CD4-positive, alpha-beta T cell treated with Interleukin-17A for 1 hour (primary cell): ENCODE measurements around the gene CCDC38.
A peak's percentile ranks its signal among the peaks of the same experiment; 100 is the strongest.
"Not testable (repeated sequence)": the region's sequence is repeated elsewhere in the genome, so short reads cannot be mapped to it uniquely, and the experiment has no call there.

ENCODE experiments used
- DNase-seq: peaks from one replicate; pipeline ENCODE4 v3.0.0-alpha.2; 2020

Gene CCDC38

DNA sequence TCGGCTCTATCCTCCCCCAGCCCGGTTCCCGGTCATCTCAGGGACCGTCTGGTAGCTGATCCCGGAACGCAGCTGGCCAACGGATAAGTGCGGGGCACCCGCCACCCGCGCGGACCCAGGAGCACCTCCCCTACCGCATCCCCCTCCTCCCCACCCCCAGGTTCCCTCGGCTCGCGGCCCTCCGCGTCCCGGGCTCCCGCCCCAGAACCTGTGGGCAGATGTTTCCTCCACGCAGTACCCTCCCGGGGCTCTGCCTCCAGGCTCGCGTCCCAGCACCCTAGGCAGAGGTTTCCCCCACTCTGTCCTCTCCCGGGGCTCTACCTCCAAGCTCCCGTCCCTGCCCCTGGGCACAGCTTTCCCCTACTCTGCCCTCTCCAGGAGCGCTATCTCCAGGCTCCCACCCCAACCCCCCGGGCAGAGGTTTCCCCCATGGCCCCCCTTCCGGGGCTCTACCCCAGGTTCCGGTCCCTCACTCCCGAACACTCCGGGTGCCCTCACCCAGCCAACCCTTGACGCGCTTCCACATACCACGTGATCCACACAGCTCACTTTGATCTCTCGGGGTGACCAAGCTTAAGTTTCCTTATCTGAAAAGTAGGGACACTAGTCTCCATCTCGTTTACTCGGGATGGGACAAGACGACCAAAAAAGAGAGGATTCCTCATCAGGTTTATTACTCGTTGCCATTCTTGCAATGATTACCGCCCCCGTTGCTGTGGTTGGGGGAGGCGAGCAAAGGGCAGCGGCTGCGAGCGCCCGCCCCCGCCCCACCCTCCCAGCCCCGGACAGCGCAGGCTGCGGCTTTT is at the start of gene CCDC38:
Gene CCDC38 (minus strand): TSS at position 91 of the 806 bp plus-strand sequence. CDS start 6,105 bp downstream, outside the sequence.
- peak; percentile 87 for DNase-seq

DNA sequence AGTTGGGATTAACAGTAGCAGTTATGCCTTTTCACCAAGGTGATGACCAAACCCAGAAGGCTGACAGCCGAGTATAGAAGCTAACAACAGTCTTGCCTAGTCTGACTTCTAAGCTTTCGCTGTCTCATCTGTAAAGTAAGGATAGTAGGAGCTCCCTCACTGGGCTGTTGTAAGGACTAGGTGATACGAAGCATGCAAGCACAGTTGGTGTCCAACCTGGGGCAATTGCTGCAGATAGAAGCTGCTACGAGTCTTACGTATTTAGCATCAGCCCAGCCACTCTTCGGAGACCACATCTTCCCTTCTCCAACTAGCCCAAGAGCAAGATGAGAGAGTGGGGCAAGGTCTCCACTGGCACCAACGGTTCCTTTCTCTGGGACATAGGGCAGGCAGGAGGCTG is 47.7 kb upstream of the CCDC38 start:
- DNase-seq = no peak

DNA sequence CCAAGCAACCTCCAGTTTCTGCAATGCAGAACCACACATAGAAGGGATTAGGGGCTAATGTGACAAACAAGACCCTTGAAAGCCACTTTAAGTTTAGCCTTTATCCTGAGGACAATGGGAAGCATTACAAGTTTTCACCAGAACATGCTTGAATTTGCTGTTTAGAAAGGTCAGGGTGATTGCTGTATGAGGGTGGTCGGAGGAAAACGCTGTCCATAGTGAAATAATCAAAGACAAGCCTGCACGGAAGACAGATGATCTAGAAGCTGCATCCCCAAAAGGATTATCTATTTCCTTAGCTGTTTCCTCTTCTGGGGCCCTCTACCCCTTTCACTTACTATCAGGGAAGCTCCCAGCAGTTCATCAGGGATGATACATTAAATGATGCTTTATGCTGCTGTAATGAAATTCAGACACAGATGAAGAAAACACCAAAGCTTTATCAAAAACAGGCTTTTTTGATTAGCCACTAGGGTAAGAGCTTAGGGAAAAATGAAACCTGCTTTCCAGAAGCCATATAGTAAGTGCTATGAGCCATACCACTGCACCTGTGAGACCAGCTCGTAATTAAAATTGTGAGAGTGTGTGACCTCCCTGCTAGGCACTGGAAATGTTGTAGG is 47.2 kb upstream of the CCDC38 start:
- no peak for DNase-seq

DNA sequence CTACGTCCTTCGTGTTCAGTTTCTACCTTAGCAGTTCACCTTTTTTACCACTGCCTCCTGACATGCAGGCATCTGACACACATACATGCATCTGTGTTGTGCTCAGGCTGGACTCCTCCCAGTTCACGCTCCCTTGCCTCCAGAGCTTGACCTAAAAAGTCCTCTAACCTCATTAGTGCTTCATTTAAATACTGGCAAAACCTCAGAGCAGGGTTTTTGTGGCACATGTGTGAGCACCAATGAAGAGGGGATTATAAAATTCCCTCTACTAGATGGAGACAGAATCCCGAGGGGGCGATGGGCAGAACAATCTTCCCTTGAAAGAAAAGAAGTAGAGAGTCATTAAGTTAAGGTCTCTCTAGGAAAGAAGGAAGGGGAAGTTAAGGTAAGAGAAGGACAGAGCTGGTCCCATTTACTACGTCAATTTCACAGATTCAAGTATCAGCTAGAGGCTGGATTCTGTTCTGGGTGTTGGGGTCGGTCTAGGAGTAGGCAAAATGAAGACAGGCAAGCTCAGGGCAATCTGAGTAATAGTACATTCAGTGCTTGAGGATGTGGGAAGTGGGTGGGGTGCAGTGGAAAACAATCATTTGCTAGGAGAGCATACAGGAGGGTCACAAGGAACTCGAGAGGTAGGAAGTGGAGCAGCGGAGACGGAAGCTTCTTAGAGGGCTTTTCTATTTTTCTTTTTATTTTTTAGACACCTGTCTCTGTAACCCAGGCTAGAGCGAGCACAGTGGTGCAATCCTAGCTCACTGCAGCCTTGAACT is 46.3 kb upstream of the CCDC38 start:
- no peak for DNase-seq

DNA sequence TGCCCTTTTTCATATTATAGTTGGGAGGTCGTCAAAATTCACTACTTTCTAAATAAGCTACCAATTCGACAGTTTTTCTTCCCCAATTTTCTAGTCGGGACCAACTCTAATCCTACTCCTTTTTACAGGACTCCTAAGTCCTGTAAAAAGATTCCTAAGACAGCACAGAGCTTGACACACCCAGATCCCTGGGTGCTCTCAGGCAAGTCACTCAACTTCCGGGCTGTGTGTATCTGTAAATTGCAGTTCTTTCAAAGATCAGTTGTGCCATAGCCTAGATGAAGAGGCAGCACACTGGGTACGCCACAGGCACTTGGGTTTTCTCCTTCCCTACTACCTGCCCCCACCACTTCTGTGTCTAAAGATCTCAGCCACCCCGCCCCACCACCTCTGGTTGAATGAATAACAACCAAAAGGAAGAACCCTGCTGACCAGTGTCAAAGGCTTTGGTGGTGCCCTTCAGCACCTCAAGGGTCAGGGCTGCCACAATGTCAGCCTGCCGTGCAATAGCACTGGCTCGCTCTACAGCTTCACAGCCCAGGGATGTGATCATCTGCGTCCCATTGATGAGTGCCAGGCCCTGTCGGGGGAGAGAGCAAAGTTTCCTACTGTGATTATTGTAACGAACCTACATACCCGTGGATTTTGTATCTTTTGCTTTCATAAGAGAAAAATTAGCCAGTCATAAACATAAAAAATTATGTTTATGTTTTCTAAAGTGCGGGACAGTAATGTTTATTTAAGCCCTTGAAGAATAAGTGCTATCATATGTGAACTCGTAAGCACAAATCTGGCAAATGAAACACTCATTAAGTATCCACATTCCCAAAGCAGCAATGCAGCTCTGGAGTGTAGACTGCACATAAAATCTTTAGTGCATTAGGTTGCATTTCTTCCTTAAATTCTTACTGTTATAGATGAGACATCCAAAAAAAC is 44.5 kb upstream of the CCDC38 start:
- DNase-seq = no peak

DNA sequence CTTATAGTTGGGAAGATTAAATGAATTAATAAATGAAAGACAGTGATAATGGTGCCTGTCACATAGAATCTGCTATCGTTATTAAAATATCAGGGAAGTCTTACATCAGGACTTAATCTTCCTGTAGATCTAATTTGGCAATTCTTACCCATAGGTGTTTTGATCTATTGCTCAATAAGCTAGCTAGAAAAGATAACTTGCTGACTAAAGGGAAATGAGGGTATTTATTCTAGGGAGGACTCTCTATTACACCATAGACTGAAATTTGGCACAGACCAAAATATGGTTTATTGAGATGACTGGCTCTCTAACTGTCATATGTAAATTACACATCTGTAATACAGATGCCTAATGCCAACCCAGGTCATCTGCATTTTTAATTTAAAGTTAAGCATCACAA is 42.3 kb upstream of the CCDC38 start:
- no peak for DNase-seq

DNA sequence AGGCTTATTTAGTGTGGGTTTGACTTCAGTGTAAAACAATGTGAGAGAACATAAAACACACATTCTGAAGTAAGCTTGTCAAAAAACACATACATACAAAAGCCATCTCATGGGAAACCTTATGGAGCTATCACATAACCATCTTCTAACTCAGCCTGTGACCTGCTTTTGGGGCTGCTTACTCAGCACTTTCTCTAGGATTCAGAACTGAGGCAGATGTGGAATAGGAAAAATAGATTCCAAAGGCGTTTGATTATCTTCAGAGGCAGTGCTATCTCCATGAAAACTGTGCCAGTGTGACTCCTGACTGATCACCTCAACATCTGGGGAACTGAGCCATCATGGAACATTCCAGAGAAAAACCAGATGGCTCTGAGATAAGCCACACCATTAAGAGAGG is 40.2 kb upstream of the CCDC38 start:
- no peak for DNase-seq

DNA sequence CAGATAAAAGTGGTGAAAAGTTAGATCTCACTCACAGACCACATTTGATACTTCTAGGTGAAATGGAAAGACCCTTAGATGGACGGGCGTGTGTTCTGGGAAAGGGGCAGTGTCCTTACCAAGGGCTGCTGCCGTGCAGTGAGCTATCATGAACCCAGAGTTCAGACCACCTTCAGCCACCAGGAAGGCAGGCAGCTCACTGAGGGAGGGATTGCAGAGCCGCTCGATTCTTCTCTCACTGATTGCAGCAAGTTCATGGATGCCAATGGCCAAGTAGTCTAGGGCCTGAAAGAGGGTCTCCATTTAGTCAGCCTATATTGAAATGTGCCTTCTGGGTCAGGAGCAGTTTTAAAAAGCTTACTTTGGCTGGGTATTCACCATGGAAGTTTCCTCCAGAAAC is 38.0 kb upstream of the CCDC38 start:
- DNase-seq = no peak

DNA sequence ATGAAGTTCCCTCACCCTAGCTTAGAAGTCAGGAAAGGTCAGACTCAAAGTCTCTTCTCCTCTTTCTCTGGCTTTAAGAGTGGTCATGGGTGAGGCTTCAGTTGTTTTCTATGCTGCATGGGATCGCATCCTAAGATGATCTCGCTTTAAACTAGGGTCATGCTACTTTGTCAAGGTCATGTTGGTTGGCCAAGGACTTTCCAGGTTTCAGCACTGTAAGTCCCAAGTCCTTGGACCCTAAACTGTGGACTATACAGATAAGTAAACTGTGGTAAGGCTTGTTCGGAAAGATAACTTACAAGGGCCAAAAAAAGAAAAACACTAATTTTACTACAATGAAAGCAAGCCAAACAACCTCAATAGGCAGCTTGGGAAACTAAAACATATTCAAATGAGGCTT is 36.4 kb upstream of the CCDC38 start:
- no peak for DNase-seq

DNA sequence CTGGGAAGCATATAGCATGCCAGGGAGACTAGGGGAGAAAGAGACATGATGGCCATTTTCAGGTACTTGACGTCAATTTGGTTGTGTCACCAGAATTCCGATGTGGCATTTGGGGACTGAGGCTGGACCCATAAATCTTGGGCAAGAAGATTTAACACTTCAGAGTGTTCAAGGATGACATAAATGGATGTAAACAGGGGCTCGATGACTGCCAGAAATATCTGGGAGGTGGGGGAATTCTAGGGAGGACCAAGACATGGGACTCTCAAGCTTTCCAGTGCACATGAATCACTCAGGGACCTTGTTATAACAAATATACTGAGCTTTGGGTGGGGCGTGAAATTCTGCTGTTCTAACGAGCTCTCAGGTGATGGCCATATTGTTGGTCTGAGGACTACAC is 35.9 kb upstream of the CCDC38 start:
- DNase-seq = no peak

DNA sequence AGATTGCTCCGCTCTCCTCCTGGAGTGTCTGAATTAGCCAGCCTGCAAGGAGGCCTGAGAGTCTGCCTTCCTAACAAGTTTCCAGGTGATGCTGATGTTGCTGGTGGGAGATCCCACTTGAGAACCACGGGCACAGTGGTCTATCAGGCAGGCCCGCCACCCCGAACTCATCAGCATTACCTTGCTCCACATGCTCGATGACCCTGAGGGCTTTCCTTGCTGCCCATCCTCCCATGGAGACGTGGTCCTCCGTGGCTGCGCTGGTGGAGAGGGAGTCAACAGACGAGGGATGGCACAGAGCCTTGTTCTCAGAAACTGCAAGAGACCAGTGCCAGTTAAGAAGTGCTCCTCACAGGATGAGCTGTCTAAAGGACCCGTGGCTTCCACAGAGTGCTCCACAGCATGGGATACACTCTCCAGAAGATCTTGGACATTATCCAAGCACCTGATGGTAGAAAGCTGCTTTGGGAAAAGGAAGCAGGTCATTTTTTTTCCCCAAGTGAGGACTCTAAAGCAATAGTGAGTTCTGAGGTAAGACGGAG is 35.4 kb upstream of the CCDC38 start:
- DNase-seq = no peak

DNA sequence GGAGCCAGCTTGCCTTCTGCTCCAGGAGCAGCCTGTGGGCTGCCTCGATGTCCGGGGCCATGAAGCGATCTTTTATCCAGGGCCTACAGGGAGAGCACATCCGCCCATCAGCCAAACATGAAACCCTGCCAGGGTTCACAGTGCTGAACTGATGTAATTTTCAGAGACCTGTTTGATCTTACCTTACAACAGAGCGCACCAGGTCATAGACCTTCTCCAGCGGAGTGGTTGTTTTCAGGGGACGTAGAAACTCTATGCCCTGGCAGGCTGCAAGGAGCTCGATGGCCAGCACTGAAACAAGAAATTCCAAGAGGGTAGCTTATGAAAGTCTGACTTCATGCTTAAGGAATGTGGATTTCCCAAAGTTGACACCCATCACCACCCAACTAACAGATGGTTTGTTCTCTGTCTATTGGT is 34.0 kb upstream of the CCDC38 start:
- no peak for DNase-seq

DNA sequence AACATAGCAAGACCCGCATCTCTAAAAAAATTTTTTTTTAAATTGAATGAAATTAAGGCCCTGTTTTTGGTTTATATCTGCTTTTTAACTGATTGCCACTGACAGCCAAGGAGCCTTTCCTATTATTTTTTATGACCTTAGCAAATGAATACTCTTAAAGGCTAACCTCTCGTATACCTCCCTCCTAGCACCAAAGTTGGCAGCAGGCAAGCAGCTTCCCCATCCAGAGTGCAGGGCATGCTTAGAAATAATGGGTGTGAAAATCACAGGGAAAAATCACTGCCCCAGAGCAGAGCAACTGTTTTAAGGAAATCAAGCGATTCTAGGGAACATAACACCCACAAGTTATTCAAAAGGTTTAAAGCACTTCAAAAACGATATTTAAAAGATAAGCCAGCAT is 33.1 kb upstream of the CCDC38 start:
- no peak for DNase-seq

DNA sequence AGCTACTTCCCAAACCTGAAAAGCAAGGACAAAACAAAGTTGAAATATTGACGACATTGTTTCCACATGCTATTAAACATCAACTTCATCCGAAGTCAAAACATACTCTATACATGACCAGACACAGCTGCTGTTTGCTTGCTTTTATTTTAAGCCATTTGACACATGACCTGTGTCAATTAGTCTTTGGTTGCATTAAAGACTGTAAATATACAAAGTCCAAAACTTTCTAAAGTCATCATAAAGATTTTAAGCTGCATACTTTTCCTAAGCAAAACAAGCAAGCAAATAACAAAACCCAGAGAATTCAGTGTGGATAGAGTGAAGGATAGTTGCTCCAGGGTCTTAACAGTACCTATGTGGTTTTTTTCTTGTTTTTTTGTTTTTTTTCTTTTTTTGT is 31.9 kb upstream of the CCDC38 start:
- DNase-seq = no peak

DNA sequence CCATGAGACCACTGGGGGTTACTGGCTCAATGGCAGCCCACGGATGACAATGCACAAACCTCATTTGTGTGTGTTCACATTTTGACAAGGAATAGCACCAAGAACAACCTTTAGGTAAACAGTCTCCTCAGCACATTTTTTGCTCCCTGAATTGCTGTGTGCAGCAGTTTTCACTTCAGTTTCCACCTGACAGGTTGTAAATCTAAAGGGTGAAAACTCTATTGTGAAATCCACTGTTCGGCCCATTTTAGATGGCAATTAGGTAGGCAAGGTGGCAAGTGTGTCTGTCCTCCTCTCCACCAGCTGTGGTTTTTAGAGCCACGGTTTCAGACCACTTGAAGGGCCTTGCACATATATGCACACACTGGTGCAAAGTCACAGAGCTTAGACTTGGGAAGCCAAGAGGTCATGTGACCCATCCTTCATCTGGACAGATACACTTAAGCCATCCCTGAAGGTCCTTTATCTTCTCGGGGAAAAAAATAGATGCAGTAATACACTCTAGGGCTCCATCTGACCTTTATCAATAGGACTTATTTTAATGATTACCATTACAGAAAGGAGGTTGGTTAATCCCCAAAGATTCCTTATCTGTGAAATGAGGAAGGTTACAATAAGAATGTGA is 30.5 kb upstream of the CCDC38 start:
- DNase-seq = no peak

DNA sequence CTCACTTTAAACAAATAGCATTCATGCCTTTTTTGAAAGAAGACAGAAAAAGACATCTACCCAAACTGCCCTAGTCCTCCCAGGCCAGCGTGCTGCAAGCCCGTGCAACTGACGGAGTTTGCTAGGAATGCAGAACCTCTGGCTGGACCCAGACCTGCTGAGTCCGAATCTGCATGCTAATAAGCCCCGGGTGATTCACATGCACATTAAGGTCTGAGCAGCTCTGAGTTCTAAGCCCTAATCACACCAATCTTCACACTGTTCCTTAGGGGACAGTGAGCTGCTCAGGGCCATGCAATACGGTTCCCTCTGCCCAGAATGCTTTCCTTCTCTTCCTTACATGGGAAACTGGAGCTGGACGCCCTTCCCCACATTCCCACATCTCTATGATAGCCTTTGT is 28.5 kb upstream of the CCDC38 start:
- no peak for DNase-seq

DNA sequence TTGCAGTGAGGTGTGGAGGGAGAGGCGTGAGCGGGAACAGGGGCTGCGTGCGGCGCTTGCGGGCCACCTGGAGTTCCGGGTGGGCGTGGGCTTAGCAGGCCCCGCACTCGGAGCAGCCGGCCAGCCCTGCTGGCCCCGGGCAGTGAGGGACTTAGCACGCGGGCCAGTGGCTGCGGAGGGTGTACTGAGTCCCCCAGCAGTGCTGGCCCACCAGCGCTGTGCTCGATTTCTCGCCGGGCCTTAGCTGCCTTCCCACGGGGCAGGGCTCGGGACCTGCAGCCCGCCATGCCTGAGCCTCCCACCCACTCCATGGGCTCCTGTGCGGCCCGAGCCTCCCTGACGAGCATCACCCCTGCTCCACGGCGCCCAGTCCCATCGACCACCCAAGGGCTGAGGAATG is 26.7 kb upstream of the CCDC38 start:
- not testable (repeated sequence) for DNase-seq

DNA sequence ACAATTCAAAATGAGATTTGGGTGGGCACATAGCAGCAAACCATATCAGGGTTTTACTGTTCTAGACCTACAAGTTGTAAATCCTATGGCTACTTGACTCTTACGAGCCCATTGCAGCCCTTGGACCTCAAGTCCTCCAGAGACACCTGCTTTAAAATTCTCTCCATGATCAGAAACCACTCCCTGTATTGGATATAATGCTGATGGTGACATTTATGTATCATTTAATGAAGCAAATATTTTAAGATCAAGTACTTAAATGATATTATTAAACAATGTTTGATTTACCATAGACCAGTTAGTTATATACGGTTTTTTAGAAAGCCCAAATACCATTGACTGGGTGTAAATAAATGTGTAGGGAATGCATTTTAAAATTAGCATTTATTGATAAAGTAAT is 24.9 kb upstream of the CCDC38 start:
- no peak for DNase-seq

DNA sequence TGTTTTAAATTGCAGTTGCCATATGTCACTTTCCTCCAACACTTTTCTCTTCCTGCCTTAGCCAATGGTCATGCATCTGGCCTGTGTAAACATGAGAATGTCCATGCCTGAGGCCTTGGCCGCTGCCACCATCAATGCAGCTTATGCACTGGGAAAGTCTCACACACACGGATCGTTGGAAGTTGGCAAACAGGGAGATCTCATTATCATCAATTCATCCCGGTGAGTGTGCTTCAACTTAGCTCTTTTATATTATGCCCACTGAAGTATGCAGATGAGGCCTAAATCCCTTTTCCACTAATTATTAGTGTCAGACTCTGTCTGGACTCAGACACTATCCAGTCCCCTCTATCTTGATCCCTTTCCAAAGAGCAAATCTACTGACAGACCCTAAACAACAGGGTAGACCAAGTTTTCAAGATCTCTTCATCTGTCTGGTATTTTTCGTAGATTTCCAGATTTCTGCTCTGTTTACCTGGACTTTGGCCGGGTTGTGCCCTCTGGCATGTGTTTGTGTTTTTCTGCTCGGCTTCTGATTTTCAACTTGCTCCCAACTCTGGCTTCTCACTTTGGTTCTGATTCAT is 24.0 kb upstream of the CCDC38 start:
- DNase-seq = no peak

DNA sequence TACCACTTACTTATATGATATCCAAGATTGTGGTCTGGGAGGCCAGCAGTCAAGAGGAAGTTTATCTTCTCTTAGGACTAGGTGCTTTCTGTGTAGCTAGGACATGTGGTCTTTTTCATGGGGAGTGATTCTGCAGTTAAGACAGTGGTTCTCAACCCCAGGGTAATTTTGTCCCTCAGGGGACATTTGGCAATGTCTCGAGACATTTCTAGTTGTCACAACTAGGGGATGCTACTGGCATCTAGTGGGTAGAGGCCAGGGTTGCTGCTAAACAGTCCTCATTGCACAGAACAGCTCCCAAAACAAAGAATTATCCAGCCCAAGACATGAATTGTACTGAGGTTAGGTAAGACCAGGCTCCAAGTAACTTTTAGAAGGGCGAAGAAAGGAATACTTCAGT is 20.7 kb upstream of the CCDC38 start:
- DNase-seq = no peak

DNA sequence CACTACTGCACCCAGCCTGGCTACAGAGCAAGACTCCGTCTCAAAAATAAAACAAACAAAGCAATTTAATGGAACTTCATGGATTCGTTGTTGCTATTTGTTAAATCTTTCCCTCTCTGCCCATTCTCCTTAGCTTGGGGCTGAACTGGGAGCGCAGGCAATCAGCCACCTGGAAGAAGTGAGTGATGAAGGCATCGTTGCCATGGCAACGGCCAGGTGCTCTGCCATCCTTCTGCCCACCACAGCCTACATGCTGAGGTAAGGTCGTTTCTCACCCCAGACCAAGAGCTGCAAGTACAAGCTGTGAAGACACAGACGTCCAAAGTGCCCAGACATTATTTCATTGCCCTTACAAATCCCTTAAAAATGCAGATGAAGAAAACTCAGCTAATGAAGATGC is 19.8 kb upstream of the CCDC38 start:
- no peak for DNase-seq

DNA sequence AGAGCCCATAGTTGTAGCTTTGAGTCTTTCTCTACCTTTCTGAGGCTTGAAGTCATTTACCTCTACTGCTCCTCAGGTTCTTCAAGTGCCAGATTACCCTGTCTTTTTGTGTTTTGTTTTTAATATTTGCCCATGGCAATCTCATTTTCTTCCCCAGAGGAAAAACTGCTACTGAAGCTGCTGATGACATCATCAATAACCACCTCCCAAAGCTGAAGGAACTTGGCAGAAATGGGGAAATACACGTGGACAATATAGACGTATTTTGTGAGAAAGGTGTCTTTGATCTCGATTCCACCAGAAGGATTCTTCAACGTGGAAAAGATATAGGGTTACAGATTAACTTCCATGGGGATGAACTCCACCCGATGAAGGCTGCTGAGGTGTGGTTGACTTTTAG is 17.8 kb upstream of the CCDC38 start:
- DNase-seq = no peak
